Activated CD8-positive, alpha-beta memory T cell treated with anti-CD3 and anti-CD28 coated beads, Interleukin-2, amount 10 ng/mL, durations not matched to agents 7 days and 5 days (primary cell): ENCODE data around the gene AP2M1. TPM values are rescaled to one million over a fixed set of nuclear protein-coding genes. Genes with fewer than 3 reads are reported as not detected.

Experiments used
- ATAC-seq: fragments of 150-1000 bp; cut with Tn5 transposase; one replicate; pipeline ENCODE4 v1.10.0; 2021; ENCODE audit warnings: moderate library complexity
- CTCF ChIA-PET: fragments of 350-600 bp; sonication (Branson Sonifier 250); formaldehyde crosslinking; loops from one replicate; lab custom pipeline; 2021; ENCODE audit warnings: antibody characterized with exemption; lab: Charles Lee
- DNase-seq: peaks from one replicate; pipeline ENCODE4 v3.0.0-alpha.2; 2020
- H3K27ac Mint-ChIP-seq: one replicate; pipeline ENCODE4 v1.8.0; 2021; ENCODE audit warnings: mild to moderate bottlenecking, mixed read lengths
- H3K27me3 Mint-ChIP-seq: one replicate; pipeline ENCODE4 v1.8.0; 2021; ENCODE audit warnings: mixed read lengths
- H3K36me3 Mint-ChIP-seq: one replicate; pipeline ENCODE4 v1.8.0; 2021; ENCODE audit warnings: mild to moderate bottlenecking, mixed read lengths
- H3K4me1 Mint-ChIP-seq: one replicate; pipeline ENCODE4 v1.8.0; 2021; ENCODE audit warnings: mixed read lengths
- H3K4me3 Mint-ChIP-seq: one replicate; pipeline ENCODE4 v1.8.0; 2021; ENCODE audit warnings: mild to moderate bottlenecking, moderate library complexity, mixed read lengths
- H3K9me3 Mint-ChIP-seq: one replicate; pipeline ENCODE4 v1.8.0; 2022; ENCODE audit warnings: low read depth, mixed read lengths
- total RNA-seq, 2 experiments: library from RNA; stranded (reverse); gene quantifications; one replicate each; pipeline ENCODE4 v1.2.3, GENCODE V29; 2021

The AP2M1 gene
- total RNA-seq, 2 experiments from 2014 or later: 218 to 230 TPM

DNA sequence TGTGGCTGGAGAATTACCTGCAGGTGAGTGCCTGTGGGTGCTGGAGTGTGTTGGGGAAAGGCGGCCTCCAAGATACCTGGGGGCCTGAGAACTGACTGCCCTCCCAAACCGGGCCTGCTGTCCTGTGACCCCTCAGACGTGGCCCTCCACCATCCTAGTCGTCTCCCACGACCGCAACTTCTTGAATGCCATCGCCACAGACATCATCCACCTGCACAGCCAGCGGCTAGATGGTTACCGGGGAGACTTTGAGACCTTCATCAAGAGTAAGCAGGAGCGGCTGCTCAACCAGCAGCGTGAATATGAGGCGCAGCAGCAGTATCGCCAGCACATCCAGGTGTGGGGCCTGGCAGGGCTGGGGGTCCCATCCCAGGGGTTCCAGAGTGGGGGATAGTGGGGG is 14.8 kb downstream of the AP2M1 start:
- no peak overlapping the region for H3K27ac Mint-ChIP-seq
- DNase-seq (no peak), ATAC-seq (no peak)
- CTCF ChIA-PET: interaction anchor here (1.1 kb wide), 1 partner anchor 61 kb away, joined by 3 read pairs; no protein-coding TSS in a partner anchor
- H3K4me3 Mint-ChIP-seq: no peak overlapping the region
- H3K4me1 Mint-ChIP-seq: peaks cover 30% of the 10 kb centered on the region
- no peaks in the 10 kb centered on the region for H3K9me3 Mint-ChIP-seq
- H3K27me3 Mint-ChIP-seq: no peaks in the 10 kb centered on the region
- peaks cover 33% of the 10 kb centered on the region for H3K36me3 Mint-ChIP-seq

DNA sequence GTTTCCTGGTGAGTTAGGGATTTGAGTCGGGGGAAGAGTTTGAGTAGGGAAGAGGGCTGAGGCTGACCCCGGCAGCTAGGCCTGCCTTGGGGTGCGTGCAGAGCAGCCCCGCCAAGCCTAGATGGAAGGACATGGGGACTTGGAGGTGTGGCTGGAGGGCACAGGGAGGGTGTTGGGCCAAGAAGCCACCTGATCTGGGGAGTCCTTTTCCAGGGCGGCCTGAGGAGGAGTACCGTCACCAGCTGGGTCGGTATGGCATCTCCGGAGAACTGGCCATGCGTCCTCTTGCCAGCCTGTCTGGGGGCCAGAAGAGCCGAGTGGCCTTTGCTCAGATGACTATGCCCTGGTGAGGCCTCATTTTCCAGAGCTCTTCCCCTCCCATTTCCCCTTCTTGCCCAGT is 18.2 kb downstream of the AP2M1 start:
- Mint-ChIP-seq H3K9me3 (no peaks in the 10 kb centered on the region), H3K36me3 (peaks cover 29% of the 10 kb centered on the region), H3K4me3 (no peak overlapping the region), H3K27me3 (no peaks in the 10 kb centered on the region), H3K4me1 (peaks cover 8% of the 10 kb centered on the region), H3K27ac (no peak overlapping the region)
- no peak for DNase-seq
- ATAC-seq: no peak
- CTCF ChIA-PET: no interaction called here

DNA sequence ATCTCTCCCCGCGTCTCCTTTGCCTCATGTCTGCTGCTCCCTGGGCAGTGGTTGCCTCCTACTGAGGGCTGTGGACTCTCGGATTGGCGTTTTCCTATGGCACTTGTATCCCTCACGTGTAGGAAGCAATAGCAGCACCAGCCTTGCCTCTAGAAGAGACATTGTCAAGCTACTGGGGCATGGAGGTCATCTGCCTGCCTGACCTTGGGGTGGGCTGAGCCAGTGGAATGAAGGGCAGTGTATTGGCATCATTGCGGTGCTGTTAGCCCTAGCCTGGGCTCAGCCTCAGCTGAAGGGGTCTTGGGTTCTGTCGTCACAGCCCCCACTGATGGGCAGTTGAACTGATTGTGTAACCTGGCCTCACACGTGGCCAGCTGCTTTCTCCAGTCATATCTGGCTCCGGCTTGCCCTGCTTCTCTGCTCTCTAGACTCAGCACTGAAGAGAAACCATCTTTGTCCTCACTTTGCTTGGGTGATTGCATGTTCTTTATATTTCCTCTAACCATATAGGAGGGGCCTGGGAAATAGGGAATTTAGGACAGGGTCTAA is 19.4 kb downstream of the AP2M1 start:
- H3K4me1 Mint-ChIP-seq: peaks cover 4% of the 10 kb centered on the region
- H3K27me3 Mint-ChIP-seq: no peaks in the 10 kb centered on the region
- CTCF ChIA-PET: no interaction called here
- no peak overlapping the region for H3K27ac Mint-ChIP-seq
- no peaks in the 10 kb centered on the region for H3K9me3 Mint-ChIP-seq
- peaks cover 23% of the 10 kb centered on the region for H3K36me3 Mint-ChIP-seq
- ATAC-seq: no peak
- no peak for DNase-seq
- no peak overlapping the region for H3K4me3 Mint-ChIP-seq

DNA sequence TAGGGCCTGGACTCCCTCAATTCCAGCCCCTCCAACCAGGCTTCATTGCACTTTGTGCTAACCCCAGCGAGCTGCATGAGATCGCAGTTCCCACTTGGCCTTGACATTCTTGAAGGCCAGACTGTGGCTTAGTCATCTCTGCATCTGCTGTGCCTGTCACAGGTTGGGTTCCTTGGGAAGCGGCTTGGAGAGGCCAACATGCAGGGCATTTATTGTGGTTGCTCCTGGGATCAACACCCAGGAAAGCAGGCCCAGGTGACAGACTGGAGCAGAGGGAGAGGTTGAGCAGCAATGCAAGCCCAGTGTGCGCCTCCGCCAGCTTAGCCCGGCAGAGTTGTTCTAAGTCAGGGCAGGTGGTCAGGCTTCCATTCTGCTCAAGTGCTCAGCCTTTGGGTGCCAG is 21.9 kb downstream of the AP2M1 start:
- DNase-seq: no peak
- no peaks in the 10 kb centered on the region for H3K27me3 Mint-ChIP-seq
- ATAC-seq: no peak
- CTCF ChIA-PET: interaction anchor here (1.4 kb wide), 1 partner anchor 58 kb away, joined by 3 read pairs; no protein-coding TSS in a partner anchor
- H3K4me3 Mint-ChIP-seq: no peak overlapping the region
- no peaks in the 10 kb centered on the region for H3K9me3 Mint-ChIP-seq
- no peak overlapping the region for H3K27ac Mint-ChIP-seq
- H3K36me3 Mint-ChIP-seq: peaks cover 12% of the 10 kb centered on the region
- H3K4me1 Mint-ChIP-seq: no peaks in the 10 kb centered on the region

DNA sequence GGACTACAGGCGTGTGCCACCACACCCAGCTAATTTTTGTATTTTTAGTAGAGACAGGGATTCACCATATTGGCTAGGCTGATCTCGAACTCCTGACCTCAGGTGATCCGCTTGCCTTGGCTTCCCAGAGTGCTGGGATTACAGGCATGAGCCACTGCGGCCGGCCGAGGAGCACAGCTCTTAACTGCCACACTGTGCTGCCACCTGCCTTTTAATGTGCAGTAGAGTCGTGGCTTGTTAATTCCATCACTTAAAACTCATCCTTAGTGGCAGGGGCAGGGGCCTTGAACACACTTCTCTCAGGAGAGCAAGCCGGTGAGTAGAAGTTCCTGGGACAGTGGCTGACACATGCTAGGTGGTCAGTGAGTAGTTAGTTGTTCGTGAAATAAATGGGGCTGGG is 23.9 kb downstream of the AP2M1 start:
- H3K4me3 Mint-ChIP-seq: no peak overlapping the region
- ATAC-seq: no peak
- peaks cover 6% of the 10 kb centered on the region for H3K36me3 Mint-ChIP-seq
- no peaks in the 10 kb centered on the region for H3K9me3 Mint-ChIP-seq
- DNase-seq: no peak
- H3K4me1 Mint-ChIP-seq: no peaks in the 10 kb centered on the region
- no peaks in the 10 kb centered on the region for H3K27me3 Mint-ChIP-seq
- CTCF ChIA-PET: no interaction called here
- no peak overlapping the region for H3K27ac Mint-ChIP-seq

DNA sequence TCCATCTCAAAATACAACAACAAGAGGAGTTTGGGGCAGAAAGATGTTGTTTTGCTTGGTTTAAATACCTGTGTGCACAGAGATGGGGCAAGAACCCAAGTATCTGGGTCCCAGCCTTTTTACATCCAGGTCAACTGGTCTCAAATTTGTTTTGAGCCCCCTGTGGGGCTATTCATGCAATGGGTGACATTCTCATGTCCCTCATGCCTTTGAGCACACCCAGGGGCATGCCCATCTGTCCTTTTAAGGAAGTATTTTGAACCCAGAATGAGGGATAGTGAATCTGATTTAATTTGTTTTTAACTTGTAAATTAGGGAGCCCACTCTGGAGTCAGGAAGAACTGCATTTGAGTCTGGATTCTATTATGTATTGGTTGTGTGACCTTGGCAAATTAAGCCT is 26.2 kb downstream of the AP2M1 start:
- CTCF ChIA-PET: no interaction called here
- no peaks in the 10 kb centered on the region for H3K4me1 Mint-ChIP-seq
- DNase-seq (no peak), ATAC-seq (no peak)
- no peaks in the 10 kb centered on the region for H3K9me3 Mint-ChIP-seq
- H3K27ac Mint-ChIP-seq: no peak overlapping the region
- H3K4me3 Mint-ChIP-seq: no peak overlapping the region
- H3K27me3 Mint-ChIP-seq: peaks cover 7% of the 10 kb centered on the region
- H3K36me3 Mint-ChIP-seq: no peaks in the 10 kb centered on the region

DNA sequence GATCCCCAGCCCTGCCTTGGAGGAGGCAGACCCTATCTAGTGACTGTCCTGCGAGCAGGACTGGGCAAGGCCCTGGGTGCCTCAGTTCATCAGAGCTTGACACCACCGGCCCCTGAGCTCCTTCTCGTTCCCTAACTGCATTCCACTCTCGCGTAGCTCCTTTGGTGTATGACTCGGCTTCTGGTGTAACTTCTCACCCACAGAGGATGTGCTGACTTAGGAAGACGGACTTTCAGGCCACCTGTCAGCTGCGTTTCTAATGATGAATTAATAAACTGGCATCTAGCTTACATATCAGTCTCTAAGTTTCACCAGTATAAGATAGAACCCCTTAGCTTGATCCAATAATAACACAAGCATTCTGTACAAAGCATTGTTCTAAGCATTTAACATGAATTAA is 28.9 kb downstream of the AP2M1 start:
- no peaks in the 10 kb centered on the region for H3K4me1 Mint-ChIP-seq
- ATAC-seq: no peak
- no peaks in the 10 kb centered on the region for H3K36me3 Mint-ChIP-seq
- no peak for DNase-seq
- no peaks in the 10 kb centered on the region for H3K9me3 Mint-ChIP-seq
- peaks cover 21% of the 10 kb centered on the region for H3K27me3 Mint-ChIP-seq
- H3K27ac Mint-ChIP-seq: no peak overlapping the region
- H3K4me3 Mint-ChIP-seq: no peak overlapping the region
- CTCF ChIA-PET: no interaction called here

DNA sequence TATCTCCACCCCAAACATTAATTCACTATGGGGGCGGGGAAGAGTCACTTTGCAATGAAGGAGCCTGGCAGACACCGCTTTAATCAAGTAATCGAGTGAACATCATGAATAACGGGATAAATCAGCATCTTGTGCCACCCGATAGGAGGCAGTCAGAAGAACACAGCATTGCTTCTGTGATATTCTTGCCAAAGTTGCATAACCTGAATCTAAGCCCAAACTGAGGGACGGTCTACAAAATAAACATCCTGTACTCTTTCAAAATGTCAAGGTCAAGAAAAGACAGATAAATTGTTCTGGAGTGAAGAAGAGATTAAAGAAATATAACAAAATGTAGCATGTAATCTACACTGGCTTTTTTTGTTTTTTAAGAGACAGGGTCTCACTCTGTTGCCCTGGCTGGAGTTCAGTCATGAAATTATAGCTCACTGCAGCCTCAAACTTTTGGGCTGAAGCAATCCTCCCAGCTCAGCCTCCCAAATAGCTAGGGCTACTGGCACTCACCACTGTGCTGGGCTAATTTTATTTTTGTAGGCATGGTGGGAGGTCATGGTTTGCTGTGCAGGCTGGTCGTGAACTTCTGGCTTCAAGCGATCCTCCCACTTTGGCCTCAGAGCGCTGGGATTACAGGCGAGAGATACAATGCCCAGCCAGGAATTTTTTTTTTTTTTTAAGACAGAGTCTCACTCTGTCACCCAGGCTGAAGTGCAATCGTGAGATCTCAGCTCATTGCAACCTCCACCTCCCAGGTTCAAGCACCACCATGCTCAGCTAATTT is 34.7 kb downstream of the AP2M1 start:
- no peaks in the 10 kb centered on the region for H3K9me3 Mint-ChIP-seq
- H3K4me1 Mint-ChIP-seq: no peaks in the 10 kb centered on the region
- H3K27ac Mint-ChIP-seq: no peak overlapping the region
- H3K27me3 Mint-ChIP-seq: peaks cover 25% of the 10 kb centered on the region
- H3K4me3 Mint-ChIP-seq: no peak overlapping the region
- no peaks in the 10 kb centered on the region for H3K36me3 Mint-ChIP-seq
- CTCF ChIA-PET: interaction anchor here (1.5 to 1.9 kb wide), 2 partner anchors 12 to 19 kb away, joined by 3 to 6 read pairs; no protein-coding TSS in a partner anchor
- no peak for DNase-seq
- no peak for ATAC-seq

DNA sequence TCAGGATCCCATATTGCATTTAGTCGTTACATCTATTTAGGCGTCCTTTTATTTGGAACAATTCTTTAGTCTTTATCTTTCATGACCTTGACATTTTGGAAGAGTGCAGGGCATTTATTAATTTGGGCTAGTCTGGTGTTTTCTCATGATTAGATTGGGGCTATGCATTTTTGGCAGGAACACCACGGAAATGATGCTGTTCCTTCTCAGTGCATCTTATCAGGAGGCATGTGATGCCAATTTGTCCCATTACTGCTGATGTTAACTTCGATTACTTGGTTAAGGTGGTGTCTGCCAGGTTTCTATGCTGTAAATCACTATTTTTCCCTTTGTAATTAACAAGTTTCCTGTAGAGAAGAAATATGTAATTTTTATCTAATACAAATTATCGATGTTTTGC is 36.6 kb downstream of the AP2M1 start:
- H3K4me3 Mint-ChIP-seq: no peak overlapping the region
- CTCF ChIA-PET: interaction anchor here (0.7 to 1.1 kb wide), 3 partner anchors 17 to 38 kb away, joined by 3 read pairs; partner anchors contain the start of gene EEF1AKMT4
- H3K36me3 Mint-ChIP-seq: no peaks in the 10 kb centered on the region
- no peaks in the 10 kb centered on the region for H3K9me3 Mint-ChIP-seq
- no peak for ATAC-seq
- DNase-seq: no peak
- H3K4me1 Mint-ChIP-seq: no peaks in the 10 kb centered on the region
- H3K27me3 Mint-ChIP-seq: peaks cover 23% of the 10 kb centered on the region
- no peak overlapping the region for H3K27ac Mint-ChIP-seq

DNA sequence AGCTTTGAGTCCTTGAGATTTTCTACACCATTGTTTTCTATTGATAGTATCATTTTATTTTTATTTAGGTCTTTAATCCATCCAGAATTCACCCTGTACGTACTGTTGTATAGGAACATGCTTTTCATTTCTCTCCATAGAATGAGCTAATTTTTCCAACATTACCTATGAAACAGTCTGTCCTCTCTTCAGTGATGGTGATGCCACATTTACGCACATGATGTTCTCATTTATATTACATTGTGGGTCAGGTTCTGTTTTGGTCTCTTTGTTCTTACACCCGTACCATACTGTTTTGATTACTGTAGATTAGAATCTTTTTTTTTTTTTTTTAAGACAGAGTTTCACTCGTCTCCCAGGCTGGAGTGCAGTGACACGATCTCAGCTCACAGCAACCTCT is 37.1 kb downstream of the AP2M1 start:
- H3K36me3 Mint-ChIP-seq: no peaks in the 10 kb centered on the region
- no peak overlapping the region for H3K27ac Mint-ChIP-seq
- peaks cover 19% of the 10 kb centered on the region for H3K27me3 Mint-ChIP-seq
- H3K4me3 Mint-ChIP-seq: no peak overlapping the region
- ATAC-seq (no peak), DNase-seq (no peak)
- CTCF ChIA-PET: interaction anchor here (0.7 to 1.1 kb wide), 3 partner anchors 16 to 38 kb away, joined by 3 read pairs; partner anchors contain the start of gene EEF1AKMT4
- no peaks in the 10 kb centered on the region for H3K4me1 Mint-ChIP-seq
- H3K9me3 Mint-ChIP-seq: no peaks in the 10 kb centered on the region

DNA sequence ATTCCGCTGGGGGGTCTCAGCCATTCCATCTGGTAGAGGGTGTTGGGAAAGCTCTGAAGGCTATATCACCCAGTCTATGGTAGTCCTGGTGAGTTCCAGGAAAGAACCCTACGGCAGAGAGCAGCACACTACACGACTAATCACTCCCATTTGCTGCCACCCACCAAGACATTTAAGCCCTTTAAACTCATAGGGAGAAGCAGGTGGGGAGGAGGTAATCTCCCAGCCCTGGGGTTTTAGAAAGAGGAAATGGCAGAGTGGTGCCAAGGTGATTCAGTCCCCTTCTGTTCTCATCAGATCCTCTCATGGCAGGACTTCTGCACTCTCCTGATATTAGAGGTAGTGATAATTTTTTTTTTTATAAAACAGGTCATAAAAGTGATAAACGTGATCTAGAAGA is 44.2 kb downstream of the AP2M1 start:
- Mint-ChIP-seq H3K9me3 (no peaks in the 10 kb centered on the region), H3K27me3 (peaks cover 14% of the 10 kb centered on the region), H3K27ac (no peak overlapping the region), H3K36me3 (no peaks in the 10 kb centered on the region), H3K4me3 (no peak overlapping the region), H3K4me1 (no peaks in the 10 kb centered on the region)
- no peak for DNase-seq
- CTCF ChIA-PET: interaction anchor here (3.4 kb wide), 1 partner anchor 9 kb away, joined by 12 read pairs; no protein-coding TSS in a partner anchor
- no peak for ATAC-seq

DNA sequence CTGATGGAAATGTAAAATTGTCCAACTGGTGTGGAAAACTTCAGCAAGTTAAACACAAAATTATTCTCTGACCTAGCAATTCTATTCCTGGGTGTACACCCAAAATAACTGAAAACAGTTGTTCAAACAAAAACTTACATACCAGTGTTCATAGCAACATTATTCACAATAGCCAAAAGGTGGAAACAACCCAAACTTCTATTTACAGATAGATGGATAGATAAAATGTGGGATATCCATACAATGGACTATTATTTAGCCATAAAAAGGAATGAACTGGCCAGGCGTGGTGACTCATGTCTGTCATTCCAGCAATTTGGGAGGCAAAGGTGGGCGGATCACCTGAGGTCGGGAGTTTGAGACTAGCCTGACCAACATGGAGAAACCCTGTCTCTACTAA is 47.9 kb downstream of the AP2M1 start:
- Mint-ChIP-seq H3K4me1 (no peaks in the 10 kb centered on the region), H3K27ac (no peak overlapping the region), H3K4me3 (no peak overlapping the region), H3K36me3 (no peaks in the 10 kb centered on the region), H3K27me3 (peaks cover 18% of the 10 kb centered on the region), H3K9me3 (no peaks in the 10 kb centered on the region)
- no peak for DNase-seq
- CTCF ChIA-PET: no interaction called here
- ATAC-seq: no peak

DNA sequence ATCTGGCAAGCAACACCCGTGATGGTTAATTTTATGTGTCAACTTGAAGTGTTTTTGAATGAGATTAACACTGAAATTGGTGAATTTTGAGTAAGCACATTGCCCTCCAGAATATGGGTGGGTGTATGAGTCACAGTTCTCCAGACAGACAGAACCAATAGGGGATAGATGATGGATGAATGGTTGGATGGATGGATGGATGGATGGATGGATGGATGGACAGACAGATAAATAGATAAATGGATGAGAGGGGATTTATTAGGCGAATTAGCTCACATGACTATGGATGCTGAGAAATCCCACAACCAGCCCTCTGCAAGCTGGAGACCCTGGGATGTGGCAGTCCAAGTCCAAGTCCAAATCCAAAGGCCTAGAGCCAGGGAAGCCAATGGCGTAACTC is 49.3 kb downstream of the AP2M1 start:
- DNase-seq: no peak
- no peak for ATAC-seq
- Mint-ChIP-seq H3K27ac (no peak overlapping the region), H3K27me3 (peaks cover 32% of the 10 kb centered on the region), H3K4me3 (no peak overlapping the region), H3K36me3 (no peaks in the 10 kb centered on the region), H3K4me1 (peaks cover 2% of the 10 kb centered on the region), H3K9me3 (no peaks in the 10 kb centered on the region)
- CTCF ChIA-PET: interaction anchor here (1.3 kb wide), 1 partner anchor 65 kb away, joined by 3 read pairs; no protein-coding TSS in a partner anchor

DNA sequence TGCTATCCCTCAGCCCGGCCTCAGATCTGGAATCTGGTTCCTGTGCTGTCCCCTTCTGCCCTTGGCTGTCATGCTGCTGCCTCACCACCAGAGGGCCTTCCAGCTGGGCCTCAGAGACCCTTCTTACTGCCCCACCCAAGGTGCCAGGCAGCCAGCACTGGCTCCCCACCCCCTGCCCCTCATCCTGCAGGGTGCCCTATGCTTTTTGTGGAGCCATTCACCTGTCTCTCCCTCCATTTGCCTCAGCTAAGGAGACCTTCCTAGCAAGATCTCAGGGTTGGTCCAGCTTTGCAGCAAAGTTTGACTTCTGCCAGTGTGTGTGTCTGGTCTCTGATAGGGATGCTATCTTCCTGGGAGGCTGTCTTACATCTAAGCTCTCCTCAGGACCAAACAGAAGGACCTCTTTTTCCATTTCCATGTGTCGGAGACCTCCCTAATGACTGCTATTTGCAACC is 52.9 kb downstream of the AP2M1 start:
- Mint-ChIP-seq H3K36me3 (no peaks in the 10 kb centered on the region), H3K27ac (no peak overlapping the region), H3K4me1 (peaks cover 6% of the 10 kb centered on the region), H3K9me3 (no peaks in the 10 kb centered on the region), H3K4me3 (no peak overlapping the region), H3K27me3 (peaks cover 52% of the 10 kb centered on the region)
- peak; percentile 64 for DNase-seq
- ATAC-seq: peak; percentile 40
- CTCF ChIA-PET: interaction anchor here (0.8 to 5.3 kb wide), 50 partner anchors 9 to 1144 kb away, joined by 3 to 47 read pairs (median 4); partner anchors contain the start of genes ABCF3, ALG3, CAMK2N2 and EEF1AKMT4
